Activated naive CD4-positive, alpha-beta T cell treated with anti-CD3 and anti-CD28 coated beads for 36 hours (primary cell): ENCODE measurements around the gene GALR3. TPM values are rescaled to one million over a fixed set of nuclear protein-coding genes. Genes with fewer than 3 reads are reported as not detected.
A peak's percentile ranks its signal among the peaks of the same experiment; 100 is the strongest.

Source experiments
- CTCF ChIA-PET: fragments of 350-600 bp; sonication (Branson Sonifier 250); formaldehyde crosslinking; loops from one replicate; lab custom pipeline; 2021; ENCODE audit warnings: antibody characterized with exemption; lab: Charles Lee
- DNase-seq: peaks from one replicate; pipeline ENCODE4 v3.0.0-alpha.2; 2020
- H3K27ac Mint-ChIP-seq: one replicate; pipeline ENCODE4 v1.8.0; 2021; ENCODE audit warnings: mild to moderate bottlenecking, mixed read lengths
- H3K27me3 Mint-ChIP-seq: one replicate; pipeline ENCODE4 v1.8.0; 2021; ENCODE audit warnings: low read depth, mixed read lengths
- H3K36me3 Mint-ChIP-seq: one replicate; pipeline ENCODE4 v1.8.0; 2021; ENCODE audit warnings: low read depth, mixed read lengths
- H3K4me1 Mint-ChIP-seq: one replicate; pipeline ENCODE4 v1.8.0; 2021; ENCODE audit warnings: low read depth, mixed read lengths
- H3K4me3 Mint-ChIP-seq: one replicate; pipeline ENCODE4 v1.8.0; 2021; ENCODE audit warnings: mild to moderate bottlenecking, moderate library complexity, mixed read lengths
- H3K9me3 Mint-ChIP-seq: one replicate; pipeline ENCODE4 v1.8.0; 2021; ENCODE audit warnings: mixed read lengths
- intact Hi-C: fragments of 100-400 bp; cut with micrococcal nuclease; formaldehyde crosslinking; loops from one replicate; pipeline ENCODE4 v1.15.1; 2023
- total RNA-seq, 2 experiments: library from RNA; stranded (reverse); gene quantifications; one replicate each; pipeline ENCODE4 v1.2.3, GENCODE V29; 2021

The GALR3 gene
- total RNA-seq, 2 experiments from 2014 or later = not detected

- no peak overlapping the region for H3K4me3 Mint-ChIP-seq
- no peak for DNase-seq
- H3K27me3 Mint-ChIP-seq = peaks cover 8% of the 10 kb centered on the region
- CTCF ChIA-PET = interaction anchor here (0.7 to 8.6 kb wide), 20 partner anchors 8 to 160 kb away, joined by 3 to 130 read pairs (median 6); partner anchors contain the start of genes GCAT and POLR2F
- intact Hi-C loops = loop anchor here (1.0 to 5.0 kb wide), 4 partner anchors 47 to 149 kb away; partner anchors contain the start of genes C22orf23 and POLR2F
- H3K27ac Mint-ChIP-seq = no peak overlapping the region
- H3K4me1 Mint-ChIP-seq = peaks cover 12% of the 10 kb centered on the region
- H3K36me3 Mint-ChIP-seq = peaks cover 7% of the 10 kb centered on the region
- no peaks in the 10 kb centered on the region for H3K9me3 Mint-ChIP-seq
Observed at GRCh38 chr22:37816543-37817180, 6.5 kb upstream of the GALR3 start.

DNA sequence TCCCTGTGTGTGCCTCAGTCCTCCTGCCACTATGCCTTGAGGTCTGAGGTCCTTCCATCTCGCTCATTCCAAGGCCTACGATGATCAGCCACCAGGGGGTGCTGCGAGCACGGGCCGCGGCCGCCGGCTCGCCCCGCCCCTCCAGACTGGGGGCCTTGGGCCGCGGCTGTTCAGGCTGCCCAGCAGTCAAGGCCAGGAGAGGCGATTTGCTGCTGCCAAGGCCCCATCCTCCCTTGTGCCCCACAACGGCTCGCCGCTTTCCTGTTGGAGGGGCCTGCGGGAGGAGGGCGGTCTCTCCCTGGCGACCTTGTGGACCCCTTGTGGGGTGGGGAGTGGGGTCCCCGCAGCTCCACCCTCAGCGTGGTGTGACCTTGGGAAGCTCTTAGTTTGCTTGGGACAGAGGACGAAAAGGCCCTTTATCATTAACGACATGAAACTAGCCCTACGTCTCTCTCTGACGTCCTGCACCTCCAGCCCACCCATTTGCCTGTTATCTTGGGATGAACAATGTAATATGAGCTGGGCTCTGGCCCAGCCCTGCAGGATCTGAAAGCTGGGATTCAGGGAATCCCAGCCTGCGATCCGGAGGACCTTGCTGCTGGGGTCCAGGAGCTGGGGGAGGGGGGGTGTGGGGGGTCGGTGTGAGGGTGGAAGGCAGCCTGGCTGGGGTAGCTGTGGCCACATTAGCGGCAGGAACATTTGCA, 5.3 kb upstream of the GALR3 start:
- Mint-ChIP-seq H3K4me3 (no peak overlapping the region), H3K4me1 (peaks cover 12% of the 10 kb centered on the region), H3K27ac (no peak overlapping the region), H3K36me3 (peaks cover 5% of the 10 kb centered on the region), H3K9me3 (no peaks in the 10 kb centered on the region), H3K27me3 (peaks cover 13% of the 10 kb centered on the region)
- peak; percentile 83 for DNase-seq
- intact Hi-C loops = loop anchor here (1.0 to 5.0 kb wide), 5 partner anchors 11 to 147 kb away; partner anchors contain the start of genes C22orf23, GCAT and POLR2F
- CTCF ChIA-PET = interaction anchor here (0.5 to 8.6 kb wide), 27 partner anchors 8 to 503 kb away, joined by 3 to 130 read pairs (median 6); partner anchors contain the start of genes ANKRD54, GCAT and POLR2F

DNA sequence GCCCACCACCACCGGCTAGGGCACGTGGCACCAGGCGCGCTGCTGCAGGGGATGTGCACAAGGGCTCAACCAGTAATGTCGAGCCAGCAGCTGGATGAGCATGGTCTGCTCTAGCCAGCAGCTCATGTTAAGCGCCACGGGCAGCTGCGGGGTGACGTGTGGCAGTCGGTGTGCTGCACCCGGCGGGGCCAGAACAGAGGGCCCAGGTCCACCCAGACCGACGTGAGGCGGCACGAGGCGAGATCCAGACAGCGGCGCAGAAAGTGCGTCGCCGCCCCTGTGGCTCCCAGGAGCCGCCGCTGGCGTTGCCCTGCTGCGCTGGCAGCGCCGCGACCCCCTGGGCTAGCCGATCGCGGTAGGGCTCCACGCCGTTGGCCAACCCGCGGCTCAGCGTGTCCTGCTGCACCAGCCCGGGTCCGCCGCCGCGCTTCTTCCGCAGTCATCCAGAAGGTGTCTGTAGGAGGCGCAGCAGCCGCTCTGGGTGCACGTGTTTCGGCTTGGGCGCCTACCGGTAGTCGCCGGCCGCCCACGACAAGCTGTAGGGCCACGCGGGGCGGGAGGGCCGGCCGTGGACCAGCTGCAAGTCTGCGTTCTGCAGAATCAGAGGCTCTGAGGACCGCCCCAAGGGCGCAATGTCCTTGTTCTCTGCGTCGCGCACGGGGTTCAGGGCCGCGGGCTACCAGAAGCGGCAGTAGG, 4.6 kb upstream of the GALR3 start:
- H3K36me3 Mint-ChIP-seq = peaks cover 4% of the 10 kb centered on the region
- CTCF ChIA-PET = interaction anchor here (0.6 to 8.6 kb wide), 20 partner anchors 10 to 474 kb away, joined by 3 to 130 read pairs (median 7); partner anchors contain the start of genes ANKRD54 and GCAT
- no peaks in the 10 kb centered on the region for H3K9me3 Mint-ChIP-seq
- H3K4me1 Mint-ChIP-seq = peaks cover 12% of the 10 kb centered on the region
- no peak overlapping the region for H3K27ac Mint-ChIP-seq
- intact Hi-C loops = loop anchor here (1.0 to 5.0 kb wide), 2 partner anchors 11 to 134 kb away; partner anchors contain the start of genes C22orf23, GCAT and POLR2F
- H3K27me3 Mint-ChIP-seq = peaks cover 19% of the 10 kb centered on the region
- DNase-seq = peak; percentile 78
- no peak overlapping the region for H3K4me3 Mint-ChIP-seq

- Mint-ChIP-seq H3K9me3 (no peaks in the 10 kb centered on the region), H3K4me1 (peaks cover 12% of the 10 kb centered on the region), H3K4me3 (peak overlapping the region; percentile 30), H3K27me3 (peaks cover 20% of the 10 kb centered on the region), H3K27ac (no peak overlapping the region), H3K36me3 (peaks cover 4% of the 10 kb centered on the region)
- intact Hi-C loops = loop anchor here (5.0 kb wide), 1 partner anchor 133 kb away; the partner anchor contains the start of genes C22orf23 and POLR2F
- CTCF ChIA-PET = interaction anchor here (0.6 to 8.6 kb wide), 8 partner anchors 10 to 473 kb away, joined by 3 to 130 read pairs (median 15); partner anchors contain the start of gene GCAT
- DNase-seq = no peak
Observed at GRCh38 chr22:37819105-37819433, 4.1 kb upstream of the GALR3 start.

DNA sequence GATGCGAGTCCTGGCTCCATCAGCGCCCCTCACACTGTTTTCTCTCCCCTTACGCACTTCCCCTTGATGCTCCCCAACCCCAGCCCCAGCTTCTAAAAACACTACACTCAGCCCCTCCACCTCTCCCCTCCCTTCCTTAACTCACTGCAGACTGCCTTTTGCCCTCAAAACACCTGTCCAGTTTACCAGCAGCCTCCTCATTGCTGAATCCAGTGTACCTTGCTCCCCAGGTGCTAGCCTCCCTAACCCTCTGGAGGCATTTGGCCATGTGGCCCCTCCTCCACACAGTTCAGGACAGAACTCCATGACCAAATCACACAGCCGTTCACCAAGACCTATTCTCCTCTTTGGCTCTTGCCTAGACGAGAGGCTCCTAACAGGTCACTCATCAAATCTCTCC, 2.8 kb upstream of the GALR3 start:
- no peak overlapping the region for H3K4me3 Mint-ChIP-seq
- CTCF ChIA-PET = interaction anchor here (0.6 to 8.6 kb wide), 4 partner anchors 12 to 138 kb away, joined by 4 to 130 read pairs (median 45); partner anchors contain the start of gene GCAT
- no peaks in the 10 kb centered on the region for H3K9me3 Mint-ChIP-seq
- H3K4me1 Mint-ChIP-seq = peaks cover 15% of the 10 kb centered on the region
- H3K27ac Mint-ChIP-seq = no peak overlapping the region
- DNase-seq = no peak
- intact Hi-C loops = no loop called here
- H3K27me3 Mint-ChIP-seq = peaks cover 23% of the 10 kb centered on the region
- H3K36me3 Mint-ChIP-seq = peaks cover 4% of the 10 kb centered on the region

GRCh38 chr22:37822079-37822833, 926 bp upstream of the GALR3 start:
- H3K9me3 Mint-ChIP-seq = no peaks in the 10 kb centered on the region
- intact Hi-C loops = no loop called here
- H3K4me3 Mint-ChIP-seq = no peak overlapping the region
- H3K27ac Mint-ChIP-seq = no peak overlapping the region
- H3K27me3 Mint-ChIP-seq = peaks cover 26% of the 10 kb centered on the region
- H3K36me3 Mint-ChIP-seq = peaks cover 3% of the 10 kb centered on the region
- H3K4me1 Mint-ChIP-seq = peaks cover 17% of the 10 kb centered on the region
- CTCF ChIA-PET = interaction anchor here (1.0 kb wide), 1 partner anchor 41 kb away, joined by 4 read pairs; no protein-coding TSS in a partner anchor
- no peak for DNase-seq

GRCh38 chr22:37824674-37825641, 1.8 kb downstream of the GALR3 start:
- H3K27me3 Mint-ChIP-seq = peaks cover 20% of the 10 kb centered on the region
- intact Hi-C loops = no loop called here
- peaks cover 5% of the 10 kb centered on the region for H3K36me3 Mint-ChIP-seq
- H3K4me3 Mint-ChIP-seq = peak overlapping the region; percentile 46
- H3K27ac Mint-ChIP-seq = no peak overlapping the region
- no peak for DNase-seq
- CTCF ChIA-PET = interaction anchor here (0.8 to 1.4 kb wide), 4 partner anchors 8 to 38 kb away, joined by 3 to 5 read pairs (median 4); no protein-coding TSS in a partner anchor
- H3K4me1 Mint-ChIP-seq = peaks cover 5% of the 10 kb centered on the region
- no peaks in the 10 kb centered on the region for H3K9me3 Mint-ChIP-seq

GRCh38 chr22:37827056-37827455, 3.9 kb downstream of the GALR3 start:
- intact Hi-C loops = no loop called here
- CTCF ChIA-PET = interaction anchor here (1.1 to 1.2 kb wide), 2 partner anchors 23 to 36 kb away, joined by 3 to 4 read pairs; no protein-coding TSS in a partner anchor
- no peak overlapping the region for H3K4me3 Mint-ChIP-seq
- H3K27ac Mint-ChIP-seq = no peak overlapping the region
- H3K4me1 Mint-ChIP-seq = peaks cover 5% of the 10 kb centered on the region
- peaks cover 15% of the 10 kb centered on the region for H3K27me3 Mint-ChIP-seq
- H3K9me3 Mint-ChIP-seq = no peaks in the 10 kb centered on the region
- no peak for DNase-seq
- H3K36me3 Mint-ChIP-seq = peaks cover 13% of the 10 kb centered on the region

DNA sequence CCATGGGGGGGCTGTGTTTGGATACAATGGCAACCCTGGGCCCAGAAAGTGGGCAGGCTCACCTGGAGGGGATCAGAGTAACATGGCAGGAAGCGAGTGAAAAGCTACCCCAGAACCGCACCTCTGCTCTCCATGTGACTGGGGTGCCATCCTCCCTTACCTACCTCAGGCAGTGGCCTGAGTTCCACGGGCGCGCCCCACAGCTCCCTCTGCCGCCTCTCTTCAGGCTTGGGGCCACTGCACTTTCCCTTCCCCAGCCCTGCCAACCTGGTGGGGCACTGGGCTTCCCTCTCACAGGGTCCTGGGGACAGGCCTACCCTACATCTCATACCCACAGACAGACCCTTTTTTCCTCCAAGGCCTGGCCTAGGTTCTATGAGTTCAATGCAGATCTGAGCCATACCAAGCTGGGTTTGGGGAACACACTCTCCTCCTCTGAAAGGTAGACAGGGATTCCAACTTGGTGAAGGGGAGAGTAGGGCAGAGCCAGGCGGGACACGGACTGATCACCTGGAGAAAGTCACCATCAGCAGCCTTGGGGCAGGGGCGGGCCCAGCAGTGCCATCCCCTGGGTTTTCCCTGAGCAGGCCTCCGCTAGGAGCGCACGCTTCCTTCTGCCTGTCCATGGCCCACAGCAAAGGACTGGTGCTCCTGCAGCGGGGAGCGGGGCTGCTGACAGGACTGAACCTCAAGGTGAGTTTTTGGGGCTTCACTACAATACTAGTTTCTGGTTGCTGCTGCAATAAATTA, 7.1 kb downstream of the GALR3 start:
- Mint-ChIP-seq H3K27ac (no peak overlapping the region), H3K36me3 (peaks cover 17% of the 10 kb centered on the region), H3K4me3 (no peak overlapping the region), H3K4me1 (peaks cover 2% of the 10 kb centered on the region), H3K9me3 (no peaks in the 10 kb centered on the region), H3K27me3 (peaks cover 3% of the 10 kb centered on the region)
- CTCF ChIA-PET = interaction anchor here (3.4 kb wide), 1 partner anchor 13 kb away, joined by 23 read pairs; no protein-coding TSS in a partner anchor
- no peak for DNase-seq
- intact Hi-C loops = no loop called here

DNA sequence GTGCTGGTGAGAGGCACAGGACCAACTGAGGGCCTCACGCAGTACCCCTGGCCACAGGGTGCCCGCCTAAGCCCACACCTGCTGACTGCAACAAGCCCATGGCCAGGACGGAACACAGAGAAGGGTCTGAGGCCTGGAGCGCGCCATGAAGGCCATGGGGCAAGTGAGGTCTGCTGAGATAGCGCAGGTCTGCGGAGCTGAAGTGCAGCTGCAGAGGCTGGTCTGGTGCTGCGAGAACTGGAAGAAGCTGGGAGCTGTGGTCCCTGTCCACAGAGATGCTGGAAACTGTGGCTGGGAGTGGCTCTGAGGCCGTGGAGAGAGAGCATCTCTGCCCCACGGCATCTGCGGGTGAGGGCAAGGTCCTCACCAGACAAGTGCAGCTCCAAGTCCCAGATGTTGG, 8.3 kb downstream of the GALR3 start:
- no peak for DNase-seq
- no peak overlapping the region for H3K27ac Mint-ChIP-seq
- H3K36me3 Mint-ChIP-seq = peaks cover 17% of the 10 kb centered on the region
- no peak overlapping the region for H3K4me3 Mint-ChIP-seq
- CTCF ChIA-PET = no interaction called here
- no peaks in the 10 kb centered on the region for H3K27me3 Mint-ChIP-seq
- intact Hi-C loops = no loop called here
- H3K9me3 Mint-ChIP-seq = no peaks in the 10 kb centered on the region
- no peaks in the 10 kb centered on the region for H3K4me1 Mint-ChIP-seq
